GM06990 (cell line): ENCODE results near the gene SH3BGRL2.

Experiments used
- DNase-seq: peaks from one replicate; pipeline ENCODE4 v3.0.0-alpha.2; 2011; ENCODE audit not compliant: insufficient read length; ENCODE audit errors: extremely low read depth
- H3K27me3 ChIP-seq: replicated peaks from 2 replicates; pipeline ENCODE4 v1.6.0; 2011; ENCODE audit warnings: low read length; ENCODE audit not compliant: control insufficient read depth, insufficient read depth
- H3K36me3 ChIP-seq: 2 replicates; pipeline ENCODE4 v1.5.1; 2011; ENCODE audit warnings: low read length; ENCODE audit not compliant: control insufficient read depth, insufficient read depth
- H3K4me3 ChIP-seq: replicated peaks from 2 replicates; pipeline ENCODE4 v1.5.1; 2011; ENCODE audit warnings: low read depth, mild to moderate bottlenecking, control low read depth, low read length
- TF ChIP-seq, protein P1 (sequence below): IDR thresholded peaks from 2 replicates; pipeline ENCODE4 v1.5.1; 2011; ENCODE audit warnings: low read length, control low read depth, mild to moderate bottlenecking, inconsistent platforms; ENCODE audit not compliant: insufficient read depth, poor library complexity, severe bottlenecking

SH3BGRL2 gene

DNA sequence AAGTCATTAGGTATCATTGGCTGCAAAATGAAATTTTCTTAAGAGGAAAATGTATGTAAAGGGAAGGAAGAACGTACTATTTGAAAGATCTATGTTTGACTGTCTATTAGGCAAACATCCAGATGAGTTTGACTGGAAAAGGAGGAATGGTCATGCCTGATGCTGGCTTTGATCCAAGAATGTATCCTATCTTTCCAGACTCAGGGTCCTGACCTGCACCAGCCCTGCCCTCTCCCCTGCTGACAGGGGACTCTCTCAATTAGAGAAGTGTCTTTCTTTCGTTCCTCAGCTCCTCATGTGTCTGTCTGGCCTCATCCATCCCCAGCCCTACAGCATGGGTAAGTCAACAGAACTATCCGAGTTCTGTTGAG, 21.9 kb upstream of the SH3BGRL2 start:
- H3K4me3 ChIP-seq: no peak overlapping the region
- no peaks in the 10 kb centered on the region for H3K27me3 ChIP-seq
- no peak for DNase-seq
- TF ChIP-seq, protein P1, sequence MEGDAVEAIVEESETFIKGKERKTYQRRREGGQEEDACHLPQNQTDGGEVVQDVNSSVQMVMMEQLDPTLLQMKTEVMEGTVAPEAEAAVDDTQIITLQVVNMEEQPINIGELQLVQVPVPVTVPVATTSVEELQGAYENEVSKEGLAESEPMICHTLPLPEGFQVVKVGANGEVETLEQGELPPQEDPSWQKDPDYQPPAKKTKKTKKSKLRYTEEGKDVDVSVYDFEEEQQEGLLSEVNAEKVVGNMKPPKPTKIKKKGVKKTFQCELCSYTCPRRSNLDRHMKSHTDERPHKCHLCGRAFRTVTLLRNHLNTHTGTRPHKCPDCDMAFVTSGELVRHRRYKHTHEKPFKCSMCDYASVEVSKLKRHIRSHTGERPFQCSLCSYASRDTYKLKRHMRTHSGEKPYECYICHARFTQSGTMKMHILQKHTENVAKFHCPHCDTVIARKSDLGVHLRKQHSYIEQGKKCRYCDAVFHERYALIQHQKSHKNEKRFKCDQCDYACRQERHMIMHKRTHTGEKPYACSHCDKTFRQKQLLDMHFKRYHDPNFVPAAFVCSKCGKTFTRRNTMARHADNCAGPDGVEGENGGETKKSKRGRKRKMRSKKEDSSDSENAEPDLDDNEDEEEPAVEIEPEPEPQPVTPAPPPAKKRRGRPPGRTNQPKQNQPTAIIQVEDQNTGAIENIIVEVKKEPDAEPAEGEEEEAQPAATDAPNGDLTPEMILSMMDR: no peak
- no peaks in the 10 kb centered on the region for H3K36me3 ChIP-seq

DNA sequence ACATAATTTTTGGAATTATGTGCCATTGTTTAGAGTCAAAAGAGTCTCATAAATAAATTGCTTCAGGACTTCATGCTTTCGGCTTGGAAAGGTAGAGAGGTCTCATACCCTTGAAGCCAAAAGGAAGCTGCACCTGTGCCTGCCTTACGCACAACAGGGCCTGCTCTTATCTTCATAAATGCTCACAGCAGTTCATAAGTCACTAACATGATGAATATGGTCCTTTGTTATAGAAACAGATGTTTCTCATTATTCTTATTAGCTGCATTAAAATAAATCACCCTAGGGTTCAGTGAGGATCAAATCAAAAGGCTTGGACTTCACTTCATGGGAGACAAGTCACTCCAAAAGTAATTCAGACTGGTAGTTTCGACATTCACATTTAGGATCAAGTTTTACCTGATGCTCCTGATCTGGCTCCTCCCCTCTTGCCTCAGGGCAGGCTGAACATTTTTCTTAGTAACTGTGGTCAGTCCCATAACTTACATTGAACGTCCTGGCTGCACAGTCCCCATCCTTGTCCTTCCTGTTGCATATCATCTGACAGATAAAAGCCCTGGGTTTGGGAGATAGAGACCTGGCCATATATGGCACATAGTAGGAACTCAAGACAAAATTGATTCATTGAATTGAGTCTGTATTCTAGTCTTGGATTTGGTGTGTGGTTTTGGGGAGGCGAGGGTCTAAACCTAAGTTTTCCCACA, 20.7 kb upstream of the SH3BGRL2 start:
- Histone ChIP-seq H3K4me3 (no peak overlapping the region), H3K36me3 (no peaks in the 10 kb centered on the region), H3K27me3 (no peaks in the 10 kb centered on the region)
- TF ChIP-seq, protein P1: no peak
- no peak for DNase-seq

DNA sequence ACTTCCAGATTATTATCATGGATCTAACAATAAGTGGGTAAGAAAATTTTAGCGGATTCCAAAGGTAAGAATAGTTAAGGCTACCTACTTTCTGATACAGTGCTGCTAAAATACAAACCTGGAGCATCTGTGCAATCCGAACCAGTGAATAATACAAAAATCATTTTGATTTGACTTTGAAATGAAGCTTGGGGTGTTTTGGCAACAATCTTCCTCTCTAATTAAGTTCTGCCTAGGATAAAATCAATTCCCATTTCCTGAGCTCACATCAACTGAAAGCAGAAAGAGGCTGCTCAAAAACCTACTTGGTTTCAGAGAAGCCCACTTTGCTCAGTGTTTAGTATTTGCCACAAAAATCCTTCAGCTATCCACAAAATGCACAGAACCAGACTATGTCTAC, 18.7 kb upstream of the SH3BGRL2 start:
- no peak for DNase-seq
- no peaks in the 10 kb centered on the region for H3K27me3 ChIP-seq
- TF ChIP-seq, protein P1: no peak
- H3K4me3 ChIP-seq: no peak overlapping the region
- no peaks in the 10 kb centered on the region for H3K36me3 ChIP-seq

DNA sequence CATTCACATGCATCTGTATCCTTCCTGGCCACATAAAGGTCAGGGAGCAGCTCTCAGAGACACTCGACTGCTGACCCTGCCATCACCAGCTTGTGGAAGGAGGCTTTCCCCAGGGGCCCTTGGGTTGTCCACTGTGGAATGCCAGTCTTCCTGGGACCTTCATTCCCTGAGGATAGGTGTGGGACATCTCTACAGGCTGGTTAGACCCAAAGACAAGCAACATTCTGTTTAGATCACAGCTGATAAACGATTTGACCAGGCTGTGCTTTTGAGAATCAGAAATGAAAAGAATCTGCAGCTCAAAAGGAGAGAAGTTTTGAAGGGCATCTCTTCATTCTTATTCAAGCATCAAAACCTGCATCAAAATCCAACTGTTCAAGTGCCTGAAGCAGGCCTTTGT, 18.2 kb upstream of the SH3BGRL2 start:
- H3K36me3 ChIP-seq: no peaks in the 10 kb centered on the region
- H3K4me3 ChIP-seq: no peak overlapping the region
- H3K27me3 ChIP-seq: no peaks in the 10 kb centered on the region
- TF ChIP-seq, protein P1: no peak
- no peak for DNase-seq

DNA sequence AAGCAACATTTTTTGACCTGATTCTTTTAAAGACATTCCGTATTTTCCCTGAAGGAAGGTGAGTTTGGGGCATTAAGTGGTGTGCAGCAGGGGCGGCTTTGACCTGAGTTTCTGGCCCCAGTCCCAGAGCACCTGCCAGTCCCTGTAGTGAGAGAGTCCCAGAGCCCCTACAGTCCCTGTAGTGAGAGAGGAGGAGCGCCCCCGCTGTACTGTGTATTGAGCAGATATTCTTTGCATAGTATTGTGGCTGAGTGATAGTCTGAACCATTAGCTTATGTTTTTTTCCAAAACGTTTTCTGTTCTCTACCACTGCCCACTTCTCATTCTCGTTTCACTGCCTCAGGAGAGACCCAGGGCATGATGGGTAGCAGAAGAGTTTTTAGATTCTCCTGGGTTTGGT, 17.2 kb upstream of the SH3BGRL2 start:
- H3K27me3 ChIP-seq: no peaks in the 10 kb centered on the region
- DNase-seq: no peak
- TF ChIP-seq, protein P1: no peak
- no peaks in the 10 kb centered on the region for H3K36me3 ChIP-seq
- H3K4me3 ChIP-seq: no peak overlapping the region
